GM12801 (cell line): Measurements from ENCODE around the gene CHORDC1.

Experiments used
- TF ChIP-seq, protein P1 (sequence below): IDR thresholded peaks from one replicate; pipeline ENCODE4 v1.5.1; 2011; ENCODE audit warnings: control low read depth; ENCODE audit not compliant: insufficient read length; ENCODE audit errors: extremely low read depth

Gene CHORDC1

DNA sequence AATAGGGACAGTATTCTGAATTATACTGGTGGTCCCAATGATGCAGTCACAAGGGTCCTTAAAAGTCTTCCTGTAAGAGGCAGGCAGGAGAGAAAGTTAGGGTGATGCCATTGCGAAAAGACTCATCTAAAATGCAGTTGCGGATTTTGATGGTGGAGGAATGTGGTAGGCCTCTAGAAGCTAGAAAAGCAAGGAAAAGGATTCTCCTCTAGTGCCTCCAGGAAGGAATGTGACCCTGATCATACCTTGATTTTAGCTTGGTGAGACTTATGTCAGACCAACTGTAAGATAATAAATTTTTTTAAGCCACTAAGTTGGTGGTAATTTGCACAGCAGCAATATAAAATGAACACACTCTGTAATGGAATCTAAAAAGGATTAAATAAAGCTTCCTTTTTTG, 33.8 kb downstream of the CHORDC1 start:
- TF ChIP-seq, protein P1, sequence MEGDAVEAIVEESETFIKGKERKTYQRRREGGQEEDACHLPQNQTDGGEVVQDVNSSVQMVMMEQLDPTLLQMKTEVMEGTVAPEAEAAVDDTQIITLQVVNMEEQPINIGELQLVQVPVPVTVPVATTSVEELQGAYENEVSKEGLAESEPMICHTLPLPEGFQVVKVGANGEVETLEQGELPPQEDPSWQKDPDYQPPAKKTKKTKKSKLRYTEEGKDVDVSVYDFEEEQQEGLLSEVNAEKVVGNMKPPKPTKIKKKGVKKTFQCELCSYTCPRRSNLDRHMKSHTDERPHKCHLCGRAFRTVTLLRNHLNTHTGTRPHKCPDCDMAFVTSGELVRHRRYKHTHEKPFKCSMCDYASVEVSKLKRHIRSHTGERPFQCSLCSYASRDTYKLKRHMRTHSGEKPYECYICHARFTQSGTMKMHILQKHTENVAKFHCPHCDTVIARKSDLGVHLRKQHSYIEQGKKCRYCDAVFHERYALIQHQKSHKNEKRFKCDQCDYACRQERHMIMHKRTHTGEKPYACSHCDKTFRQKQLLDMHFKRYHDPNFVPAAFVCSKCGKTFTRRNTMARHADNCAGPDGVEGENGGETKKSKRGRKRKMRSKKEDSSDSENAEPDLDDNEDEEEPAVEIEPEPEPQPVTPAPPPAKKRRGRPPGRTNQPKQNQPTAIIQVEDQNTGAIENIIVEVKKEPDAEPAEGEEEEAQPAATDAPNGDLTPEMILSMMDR, result no peak

DNA sequence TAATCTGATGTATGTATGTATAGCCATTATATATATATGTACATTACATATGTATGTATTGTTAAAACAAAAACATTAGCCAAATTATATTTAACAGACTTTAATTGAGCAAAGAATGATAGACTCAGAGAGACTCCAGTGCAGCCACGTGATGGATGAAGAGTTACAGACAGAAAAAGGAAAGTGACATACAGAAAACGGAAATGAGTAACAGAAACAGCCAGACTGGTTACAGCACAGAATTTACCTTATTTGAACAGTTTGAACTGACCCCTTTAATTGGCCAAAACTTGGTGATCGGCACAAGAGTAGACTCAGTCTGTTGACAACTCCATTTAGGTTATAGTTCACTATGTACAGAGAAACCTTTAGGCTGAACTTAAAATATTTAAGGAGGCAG, 35.0 kb downstream of the CHORDC1 start:
- TF ChIP-seq, protein P1, result no peak

DNA sequence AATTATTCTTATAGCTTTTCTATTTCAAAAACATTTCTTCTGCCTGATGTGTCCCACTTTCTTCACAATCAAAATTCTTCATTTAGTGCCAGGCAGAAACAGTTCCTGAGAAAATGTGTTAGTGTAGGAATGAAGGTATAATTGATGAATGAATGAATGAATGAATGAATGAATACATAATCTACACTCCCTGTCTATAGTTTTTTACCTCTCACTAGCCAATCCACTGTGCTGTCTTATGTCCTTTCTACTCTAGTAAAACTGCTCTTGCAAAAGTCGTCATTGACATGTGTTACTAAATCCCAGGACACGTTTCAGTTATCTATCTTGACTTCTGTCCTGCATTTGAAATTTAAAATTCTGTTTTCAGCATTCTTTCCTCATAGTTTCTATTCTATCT, 42.9 kb downstream of the CHORDC1 start:
- TF ChIP-seq, protein P1, result no peak

DNA sequence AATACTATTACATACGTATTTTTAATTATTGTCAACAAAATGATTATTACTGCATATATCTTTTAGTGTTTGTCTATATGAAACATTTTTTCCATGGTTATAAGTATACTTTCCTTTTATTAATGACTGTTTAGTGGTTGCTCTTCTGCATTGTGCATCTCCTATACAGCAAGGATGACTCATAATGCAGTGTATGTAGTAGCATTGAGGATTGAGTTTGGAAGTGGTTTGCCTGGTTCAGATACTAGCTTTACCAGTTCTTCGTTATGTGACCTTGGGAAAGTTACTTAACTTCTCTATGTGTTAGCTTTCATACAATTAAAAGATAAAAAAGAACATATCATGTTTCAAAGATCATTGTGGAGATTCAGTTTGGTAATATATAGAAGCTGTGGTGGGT, 44.1 kb downstream of the CHORDC1 start:
- TF ChIP-seq, protein P1, result no peak

DNA sequence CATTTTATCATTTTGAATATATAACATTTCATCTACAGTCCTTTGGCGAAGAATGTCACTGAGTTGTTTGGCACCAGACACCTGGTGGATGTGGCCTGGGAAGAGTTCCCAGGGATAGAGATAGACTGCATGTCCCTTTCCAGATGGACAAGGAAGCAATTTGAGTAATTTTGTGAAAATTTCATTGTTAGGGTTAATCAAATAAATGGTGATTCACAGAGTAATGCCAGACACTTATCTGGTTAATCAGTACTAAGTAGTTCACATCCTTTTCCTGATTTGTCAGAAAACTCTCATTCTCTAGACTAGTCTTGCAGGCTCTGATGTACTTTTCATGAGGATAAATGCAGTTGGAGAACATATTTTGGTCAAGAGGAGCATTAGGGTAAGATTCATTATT, 46.8 kb downstream of the CHORDC1 start:
- TF ChIP-seq, protein P1, result no peak

DNA sequence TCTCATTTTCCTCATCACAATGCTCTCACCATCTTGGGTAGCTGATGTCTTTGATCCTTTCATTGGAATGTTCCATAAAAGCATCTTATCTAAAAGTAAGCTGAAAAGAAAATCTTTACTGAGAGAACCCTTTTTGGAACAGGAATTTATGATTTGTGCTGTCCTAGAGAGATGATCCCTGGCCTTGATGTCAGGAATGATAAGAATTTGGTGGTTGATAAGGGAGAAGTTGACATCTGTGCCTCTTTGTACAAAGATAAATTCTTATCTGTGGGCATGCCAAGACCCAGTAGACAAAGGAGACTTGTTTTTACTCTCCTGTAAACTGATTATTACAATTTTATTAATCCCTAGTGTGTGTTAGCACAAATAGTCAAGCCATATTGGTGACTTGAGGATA, 51.5 kb downstream of the CHORDC1 start:
- TF ChIP-seq, protein P1, result no peak

DNA sequence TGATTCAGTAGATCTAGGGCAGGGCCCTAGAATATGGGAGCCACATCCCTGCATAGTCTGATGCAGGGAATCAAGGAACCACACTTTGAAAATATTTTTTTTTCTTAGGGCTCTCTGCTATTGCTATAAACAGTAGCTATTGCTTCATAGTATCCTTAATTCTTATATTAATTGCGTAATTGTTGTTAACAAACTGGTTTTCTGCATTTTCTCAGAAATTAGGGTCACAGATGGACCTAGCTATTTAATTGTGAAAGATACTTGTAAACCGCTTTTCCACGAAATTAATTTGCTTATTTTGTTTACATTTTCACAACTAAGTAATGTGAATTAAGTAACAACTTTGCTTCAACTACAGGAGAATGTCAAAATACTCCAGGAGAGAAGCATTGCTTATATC, 54.3 kb downstream of the CHORDC1 start:
- TF ChIP-seq, protein P1, result no peak
